BLaER1 treated with 17β-estradiol and CSF1 and Interleukin-3, amounts not matched to agents 10 nM and 100 nM (cell line): ENCODE measurements around the gene GPR155.
A peak's percentile ranks its signal among the peaks of the same experiment; 100 is the strongest.

Experiments
- H3K27ac ChIP-seq, 11 experiments: shearing (Covaris generic); formaldehyde crosslinking; 2 replicates each; pipeline ENCODE4 v1.8.1; 2022
- H3K27me3 ChIP-seq, 11 experiments: shearing (Covaris generic); formaldehyde crosslinking; 2 replicates each; pipeline ENCODE4 v1.8.1; 2022
- H3K36me3 ChIP-seq, 11 experiments: shearing (Covaris generic); formaldehyde crosslinking; 2 replicates each; pipeline ENCODE4 v1.8.1; 2022
- H3K4me1 ChIP-seq, 10 experiments: shearing (Covaris generic); formaldehyde crosslinking; 2 replicates each; pipeline ENCODE4 v1.8.1; 2022
- H3K4me2 ChIP-seq, 11 experiments: shearing (Covaris generic); formaldehyde crosslinking; 2 replicates each; pipeline ENCODE4 v1.8.1; 2022
- H3K4me3 ChIP-seq, 10 experiments: shearing (Covaris generic); formaldehyde crosslinking; 2 replicates each; pipeline ENCODE4 v1.8.1; 2022
- H3K9ac ChIP-seq, 11 experiments: shearing (Covaris generic); formaldehyde crosslinking; 2 replicates each; pipeline ENCODE4 v1.8.1; 2022
- H3K9me3 ChIP-seq, 11 experiments: shearing (Covaris generic); formaldehyde crosslinking; replicated peaks in 1 of 11; 2 replicates each; pipeline ENCODE4 v1.8.1; 2022
- H4K20me1 ChIP-seq, 11 experiments: shearing (Covaris generic); formaldehyde crosslinking; 2 replicates each; pipeline ENCODE4 v1.8.1; 2022
- Cebpa-rat ChIP-seq, 11 experiments: shearing (Covaris generic); IDR thresholded peaks; 2 replicates each; pipeline ENCODE4 v1.8.1; 2022

The GPR155 gene

GRCh38 chr2:174486563-174487107 lies at the start of gene GPR155:
GPR155 (minus strand) TSS chr2:174487029; CDS start chr2:174481956, 5,073 bp downstream.
- H3K4me1 ChIP-seq = peaks cover 28 to 58% (median 39%) of the 10 kb centered on the region in 10 experiments

GRCh38 chr2:174535757-174536703 lies 49.2 kb upstream of the GPR155 start:
- no peak for TF ChIP-seq Cebpa-rat (IDR thresholded peaks at IDR 0.05)
- Histone ChIP-seq H3K4me3 (no peak overlapping the region), H3K4me1 (peaks cover 0 to 18% (median 7%) of the 10 kb centered on the region in 10 experiments; a peak in 14 of 20 replicates), H3K36me3 (no peaks in the 10 kb centered on the region), H3K9ac (no peak overlapping the region), H3K27me3 (no peaks in the 10 kb centered on the region), H4K20me1 (no peaks in the 10 kb centered on the region), H3K4me2 (peak overlapping the region in 8 of 11 experiments; percentile 28 to 60 (median 39); a peak in 14 of 22 replicates), H3K9me3 (peaks cover 0 to 5% (median 0%) of the 10 kb centered on the region in 11 experiments; a peak in 1 of 22 replicates), H3K27ac (no peak overlapping the region)

More at GRCh38 chr2:174486563-174487107, at the start of gene GPR155:
- H4K20me1 ChIP-seq = no peaks in the 10 kb centered on the region; a peak in 1 of 22 replicates
- H3K4me3 ChIP-seq = peak within 1 kb of the TSS; percentile 80 to 99 (median 85)
- H3K9ac ChIP-seq = peak within 1 kb of the TSS; percentile 68 to 85 (median 81)
- no peak for TF ChIP-seq Cebpa-rat (IDR thresholded peaks at IDR 0.05)
- H3K4me2 ChIP-seq = peak within 1 kb of the TSS; percentile 88 to 100 (median 98)
- 0 out of 22 replicates have a peak, but pooled peaks cover 0 to 3% (median 0%) of the 10 kb centered on the region in 11 experiments for H3K9me3 ChIP-seq
- peak within 1 kb of the TSS; percentile 73 to 94 (median 87) for H3K27ac ChIP-seq
- peaks cover 0 to 13% (median 0%) of the 10 kb centered on the region in 11 experiments; a peak in 7 of 22 replicates for H3K36me3 ChIP-seq
- H3K27me3 ChIP-seq = peaks cover 0 to 24% (median 20%) of the 10 kb centered on the region in 11 experiments; a peak in 18 of 22 replicates

- no peaks in the 10 kb centered on the region for H3K27me3 ChIP-seq
- TF ChIP-seq Cebpa-rat (IDR thresholded peaks at IDR 0.05) = no peak
- no peaks in the 10 kb centered on the region for H4K20me1 ChIP-seq
- H3K36me3 ChIP-seq = no peaks in the 10 kb centered on the region
- H3K9ac ChIP-seq = no peak overlapping the region
- H3K9me3 ChIP-seq = peaks cover 0 to 5% (median 0%) of the 10 kb centered on the region in 11 experiments; a peak in 1 of 22 replicates
- no peak overlapping the region for H3K27ac ChIP-seq
- H3K4me3 ChIP-seq = no peak overlapping the region
- no peak overlapping the region for H3K4me2 ChIP-seq
- H3K4me1 ChIP-seq = peaks cover 0 to 18% (median 7%) of the 10 kb centered on the region in 10 experiments; a peak in 14 of 20 replicates
Observed at GRCh38 chr2:174535083-174535482, 48.3 kb upstream of the GPR155 start.

GRCh38 chr2:174529916-174530315 lies 43.1 kb upstream of the GPR155 start:
- no peak overlapping the region for H3K4me2 ChIP-seq
- H3K27ac ChIP-seq = no peak overlapping the region
- no peaks in the 10 kb centered on the region for H4K20me1 ChIP-seq
- no peak overlapping the region for H3K4me3 ChIP-seq
- H3K36me3 ChIP-seq = no peaks in the 10 kb centered on the region
- no peak overlapping the region for H3K9ac ChIP-seq
- no peak for TF ChIP-seq Cebpa-rat (IDR thresholded peaks at IDR 0.05)
- H3K9me3 ChIP-seq = peaks cover 13 to 24% (median 19%) of the 10 kb centered on the region in 11 experiments; a peak in 20 of 22 replicates
- no peaks in the 10 kb centered on the region for H3K27me3 ChIP-seq
- peaks cover 0 to 11% (median 2%) of the 10 kb centered on the region in 10 experiments; a peak in 9 of 20 replicates for H3K4me1 ChIP-seq

GRCh38 chr2:174527959-174528358 lies 41.1 kb upstream of the GPR155 start:
- TF ChIP-seq Cebpa-rat (IDR thresholded peaks at IDR 0.05) = no peak
- H3K27ac ChIP-seq = no peak overlapping the region
- no peaks in the 10 kb centered on the region for H4K20me1 ChIP-seq
- no peak overlapping the region for H3K4me2 ChIP-seq
- H3K36me3 ChIP-seq = no peaks in the 10 kb centered on the region
- H3K4me3 ChIP-seq = no peak overlapping the region
- no peaks in the 10 kb centered on the region for H3K27me3 ChIP-seq
- H3K4me1 ChIP-seq = peaks cover 0 to 31% (median 16%) of the 10 kb centered on the region in 10 experiments; a peak in 14 of 20 replicates
- no peak overlapping the region for H3K9ac ChIP-seq
- peaks cover 16 to 41% (median 27%) of the 10 kb centered on the region in 11 experiments; a peak in 20 of 22 replicates for H3K9me3 ChIP-seq

- H3K27me3 ChIP-seq = no peaks in the 10 kb centered on the region
- peaks cover 16 to 41% (median 27%) of the 10 kb centered on the region in 11 experiments; a peak in 20 of 22 replicates for H3K9me3 ChIP-seq
- H3K4me2 ChIP-seq = no peak overlapping the region
- H3K4me1 ChIP-seq = peaks cover 0 to 38% (median 20%) of the 10 kb centered on the region in 10 experiments; a peak in 14 of 20 replicates
- H3K4me3 ChIP-seq = no peak overlapping the region
- H3K27ac ChIP-seq = no peak overlapping the region
- H3K9ac ChIP-seq = no peak overlapping the region
- no peaks in the 10 kb centered on the region for H3K36me3 ChIP-seq
- TF ChIP-seq Cebpa-rat (IDR thresholded peaks at IDR 0.05) = no peak
- H4K20me1 ChIP-seq = no peaks in the 10 kb centered on the region
Observed at GRCh38 chr2:174527101-174527721, 40.4 kb upstream of the GPR155 start.

- no peak overlapping the region; a peak in 2 of 20 replicates for H3K4me3 ChIP-seq
Observed at GRCh38 chr2:174524527-174524926, 37.7 kb upstream of the GPR155 start.

GRCh38 chr2:174522553-174522952 lies 35.7 kb upstream of the GPR155 start:
- Histone ChIP-seq H3K27me3 (no peaks in the 10 kb centered on the region), H3K36me3 (no peaks in the 10 kb centered on the region), H4K20me1 (no peaks in the 10 kb centered on the region), H3K27ac (peak overlapping the region in 3 of 11 experiments; percentile 35 to 76 (median 74); a peak in 5 of 22 replicates), H3K4me3 (no peak overlapping the region), H3K9me3 (peaks cover 5 to 36% (median 20%) of the 10 kb centered on the region in 11 experiments; a peak in 20 of 22 replicates), H3K4me1 (peaks cover 0 to 33% (median 20%) of the 10 kb centered on the region in 10 experiments; a peak in 14 of 20 replicates), H3K9ac (no peak overlapping the region), H3K4me2 (peak overlapping the region in 6 of 11 experiments; percentile 32 to 75 (median 50); a peak in 10 of 22 replicates)
- TF ChIP-seq Cebpa-rat (IDR thresholded peaks at IDR 0.05) = no peak

More at GRCh38 chr2:174524527-174524926, 37.7 kb upstream of the GPR155 start:
- peak overlapping the region in 2 of 11 experiments; percentile 33 to 53; a peak in 2 of 22 replicates for H3K9ac ChIP-seq
- no peaks in the 10 kb centered on the region for H3K27me3 ChIP-seq
- H3K27ac ChIP-seq = peak overlapping the region in 8 of 11 experiments; percentile 11 to 76 (median 43); a peak in 13 of 22 replicates
- H3K4me2 ChIP-seq = peak overlapping the region in 9 of 11 experiments; percentile 1 to 75 (median 32); a peak in 13 of 22 replicates
- peak in 5 of 11 experiments; percentile 8 to 73 (median 24); a peak in 3 of 22 replicates for TF ChIP-seq Cebpa-rat (IDR thresholded peaks at IDR 0.05)
- H3K4me1 ChIP-seq = peaks cover 0 to 33% (median 20%) of the 10 kb centered on the region in 10 experiments; a peak in 14 of 20 replicates
- H3K36me3 ChIP-seq = no peaks in the 10 kb centered on the region
- H4K20me1 ChIP-seq = no peaks in the 10 kb centered on the region
- peaks cover 16 to 41% (median 27%) of the 10 kb centered on the region in 11 experiments; a peak in 20 of 22 replicates for H3K9me3 ChIP-seq
